ENCODE results near the gene USP32. TPM values are rescaled to one million over a fixed set of nuclear protein-coding genes. Genes with fewer than 3 reads are reported as not detected.

The USP32 gene
- total RNA-seq, 4 donors from 2014 or later, result 65.1 to 80.1 (median 77.2) TPM

GRCh38 chr17:60153606-60154390 is 238.1 kb downstream of the USP32 start:
- no peak for TF ChIP-seq CTCF (IDR thresholded peaks at IDR 0.05; ENCODE audit: low read depth)

GRCh38 chr17:60151355-60151754 is 240.6 kb downstream of the USP32 start:
- no peak for TF ChIP-seq CTCF (IDR thresholded peaks at IDR 0.05; ENCODE audit: low read depth)

GRCh38 chr17:60149691-60150582 is 242.0 kb downstream of the USP32 start, which contains the start of gene CA4:
TSS of gene CA4 (plus strand) at chr17:60149973. CDS start at chr17:60150035, 62 bp downstream.
- TF ChIP-seq CTCF (IDR thresholded peaks at IDR 0.05; ENCODE audit: low read depth), result no peak

- TF ChIP-seq CTCF (IDR thresholded peaks at IDR 0.05; ENCODE audit: low read depth), result no peak
Observed at GRCh38 chr17:60148373-60148772, 243.6 kb downstream of the USP32 start.

GRCh38 chr17:60147553-60148223 is 244.2 kb downstream of the USP32 start:
- no peak for TF ChIP-seq CTCF (IDR thresholded peaks at IDR 0.05; ENCODE audit: low read depth)

GRCh38 chr17:60146206-60146605 is 245.7 kb downstream of the USP32 start:
- TF ChIP-seq CTCF (IDR thresholded peaks at IDR 0.05; ENCODE audit: low read depth), result no peak
